Endothelial cell of umbilical vein (primary cell): ENCODE data around the gene CTDSP1. TPM values are rescaled to one million over a fixed set of nuclear protein-coding genes. Genes with fewer than 3 reads are reported as not detected.

Experiments
- BruUV-seq: library from RNA; stranded (reverse); fragments of 400-500 nt; replicated peaks from 2 replicates; lab custom pipeline; 2021; lab: Mats Ljungman, UMichigan
- CTCF ChIA-PET: fragments of 300-600, 350-600 bp; sonication (Branson Sonifier 250); formaldehyde crosslinking; loops from one replicate; lab custom pipeline; 2021; ENCODE audit warnings: antibody characterized with exemption, inconsistent platforms; lab: Charles Lee
- POLR2A ChIA-PET: fragments of 300-600, 350-600 bp; sonication (Branson Sonifier 250); formaldehyde crosslinking; loops from one replicate; lab custom pipeline; 2021; ENCODE audit warnings: antibody characterized with exemption, inconsistent platforms; lab: Charles Lee
- DNase-seq: peaks from one replicate; pipeline ENCODE4 v3.0.0-alpha.2; 2011; ENCODE audit warnings: low read depth, low spot score
- FAIRE-seq: peaks from 2 replicates; lab custom pipeline; 2011; peaks lifted over from hg19 to GRCh38; lab: Jason Lieb, UNC
- H2AFZ ChIP-seq: 2 replicates; pipeline ENCODE4 v1.6.0; 2012; ENCODE audit warnings: low read depth, low read length, control low read depth, inconsistent platforms
- H3K27ac ChIP-seq: 2 replicates; pipeline ENCODE4 v1.5.1; 2011; ENCODE audit warnings: low read depth, mild to moderate bottlenecking, control low read depth, low read length, moderate library complexity; ENCODE audit not compliant: insufficient read depth
- H3K27me3 ChIP-seq, 2 experiments: 2 replicates each; pipeline versions ENCODE4 v1.6.0 to v1.6.1; 2011; ENCODE audit warnings: low read length in 2 of 2, mixed read lengths in 1 of 2; ENCODE audit not compliant: control insufficient read depth in 2 of 2, insufficient read depth in 2 of 2
- H3K36me3 ChIP-seq, 2 experiments: 2 replicates in 1 of 2; 3 replicates in 1 of 2; pipeline ENCODE4 v1.5.1; 2011; ENCODE audit warnings: low read length in 2 of 2, mild to moderate bottlenecking in 1 of 2, moderate library complexity in 1 of 2; ENCODE audit not compliant: control insufficient read depth in 2 of 2, insufficient read depth in 2 of 2; ENCODE audit errors: extremely low read depth in 1 of 2
- H3K4me1 ChIP-seq: 3 replicates; pipeline ENCODE4 v1.5.1; 2011; ENCODE audit warnings: mild to moderate bottlenecking, low read length; ENCODE audit not compliant: control insufficient read depth, insufficient read depth; ENCODE audit errors: extremely low read depth
- H3K4me2 ChIP-seq: 2 replicates; pipeline ENCODE4 v1.6.1; 2011; ENCODE audit warnings: low read length, control low read depth, mixed read lengths; ENCODE audit not compliant: insufficient read depth
- H3K4me3 ChIP-seq, 3 experiments: fragments of 200-600 bp in 1 of 3; sonication (generic), shearing (Covaris generic) in 1 of 3; replicated peaks in 1 of 3; 2 replicates each; pipeline ENCODE4 v1.5.1; 2011 to 2016; ENCODE audit warnings: control low read depth in 3 of 3, low read length in 3 of 3, mild to moderate bottlenecking in 2 of 3, inconsistent platforms in 1 of 3, low read depth in 1 of 3, moderate library complexity in 1 of 3; ENCODE audit not compliant: insufficient read depth in 1 of 3
- H3K79me2 ChIP-seq: 2 replicates; pipeline ENCODE4 v1.6.0; 2012; ENCODE audit warnings: low read length, inconsistent platforms; ENCODE audit not compliant: control insufficient read depth, insufficient read depth
- H3K9ac ChIP-seq: replicated peaks from 2 replicates; pipeline ENCODE3; 2011; ENCODE audit warnings: low read length, control low read depth; ENCODE audit not compliant: insufficient read depth; ENCODE audit errors: extremely low read depth
- H3K9me1 ChIP-seq: replicated peaks from 3 replicates; pipeline ENCODE4 v1.6.0; 2011; ENCODE audit warnings: mild to moderate bottlenecking, low read length; ENCODE audit not compliant: control insufficient read depth, insufficient read depth; ENCODE audit errors: extremely low read depth
- H3K9me3 ChIP-seq: replicated peaks from 2 replicates; pipeline ENCODE4 v1.5.1; 2012; ENCODE audit warnings: low read length, inconsistent platforms; ENCODE audit not compliant: control insufficient read depth, insufficient read depth
- H4K20me1 ChIP-seq: replicated peaks from 2 replicates; pipeline ENCODE3; 2011; ENCODE audit warnings: mild to moderate bottlenecking, low read length; ENCODE audit not compliant: control insufficient read depth, insufficient read depth; ENCODE audit errors: extremely low read depth
- EZH2 ChIP-seq: IDR thresholded peaks from 2 replicates; pipeline ENCODE4 v1.6.1; 2012; ENCODE audit warnings: borderline replicate concordance, low read depth, mild to moderate bottlenecking, moderate library complexity, low read length, inconsistent platforms; ENCODE audit not compliant: severe bottlenecking
- FOS ChIP-seq: IDR thresholded peaks from 2 replicates; pipeline ENCODE4 v1.6.1; 2011; ENCODE audit warnings: mild to moderate bottlenecking, low read length, moderate library complexity, borderline replicate concordance; ENCODE audit not compliant: insufficient read depth
- GATA2 ChIP-seq: IDR thresholded peaks from 2 replicates; pipeline ENCODE4 v1.7.0; 2011; ENCODE audit warnings: low read depth, mild to moderate bottlenecking, moderate library complexity, mixed read lengths, low read length; ENCODE audit not compliant: insufficient read length, insufficient read depth
- JUN ChIP-seq: IDR thresholded peaks from 2 replicates; pipeline ENCODE4 v1.6.1; 2011; ENCODE audit warnings: borderline replicate concordance, low read depth; ENCODE audit not compliant: insufficient read length, insufficient read depth
- MYC ChIP-seq: IDR thresholded peaks from one replicate; pipeline ENCODE4 v1.6.1; 2011; ENCODE audit warnings: mild to moderate bottlenecking, low read depth, low read length
- POLR2A ChIP-seq: IDR thresholded peaks from 2 replicates; pipeline ENCODE4 v1.6.1; 2012; ENCODE audit warnings: low read depth, mild to moderate bottlenecking, control low read depth, low read length
- POLR2AphosphoS5 ChIP-seq: IDR thresholded peaks from 2 replicates; pipeline ENCODE4 v1.6.1; 2012; ENCODE audit warnings: low read depth, mild to moderate bottlenecking, control low read depth, low read length, moderate library complexity; ENCODE audit not compliant: insufficient read depth
- dilution Hi-C: fragments of 300-500 bp; cut with MboI; formaldehyde crosslinking; loops from one replicate; pipeline ENCODE4 v1.15.0; 2019; ENCODE audit warnings: low sequenced_read_pairs; ENCODE audit not compliant: extremely low pct_ligation_motif_present
- intact Hi-C: fragments of 100-400 bp; cut with micrococcal nuclease; formaldehyde crosslinking; loops from one replicate; pipeline ENCODE4 v1.10.0; 2022
- polyA plus RNA-seq, 4 experiments: library from polyadenylated mRNA; depleted of rRNA in 3 of 4; stranded (reverse) in 3 of 4; unstranded in 1 of 4; fragments of >200 nt; gene quantifications; 2 replicates each; pipeline versions ENCODE4 v1.2.1 to v1.2.3, GENCODE V29; 2011 to 2012; ENCODE audit warnings: missing spikeins in 1 of 4
- total RNA-seq: library from RNA; stranded (reverse); gene quantifications from 2 replicates; pipeline ENCODE4 v1.2.3, GENCODE V29; 2021
- TF ChIP-seq, protein P1 (sequence below): IDR thresholded peaks from 2 replicates; pipeline ENCODE4 v1.6.1; 2011; ENCODE audit not compliant: insufficient read depth, insufficient read length
- TF ChIP-seq, protein P2 (sequence below), 2 donors: IDR thresholded peaks; 1 replicate in 1 of 2; 2 replicates in 1 of 2; pipeline ENCODE4 v1.5.1; 2011; ENCODE audit warnings: low read length in 2 of 2, mild to moderate bottlenecking in 2 of 2, moderate library complexity in 2 of 2, control low read depth in 1 of 2, inconsistent platforms in 1 of 2, low read depth in 1 of 2; ENCODE audit not compliant: insufficient read depth in 1 of 2; ENCODE audit errors: extremely low read depth in 1 of 2

The CTDSP1 gene
- total and polyA plus RNA-seq, 2 donors (not counting 3 experiments of a cell fraction or from before 2014, with no cell fraction given) = 86.1 to 112 TPM

DNA sequence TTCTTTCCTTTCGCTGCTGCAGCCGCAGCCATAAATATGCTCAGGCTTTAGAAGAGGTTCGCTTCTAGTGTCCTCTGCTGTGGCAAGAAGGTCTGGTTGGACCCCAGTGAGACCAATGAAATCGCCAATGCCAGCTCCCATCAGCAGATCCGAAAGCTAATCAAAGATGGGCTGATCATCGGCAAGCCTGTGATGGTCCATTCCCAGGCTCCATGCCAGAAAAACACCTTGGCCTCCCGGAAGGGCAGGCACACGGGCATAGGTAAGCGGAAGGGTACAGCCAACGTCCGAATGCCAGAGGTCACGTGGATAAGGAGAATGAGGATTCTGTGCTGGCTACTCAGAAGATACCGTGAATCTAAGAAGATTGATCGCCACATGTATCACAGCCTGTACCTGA, 45.6 kb upstream of the CTDSP1 start:
- H3K9me1 ChIP-seq = no peaks in the 10 kb centered on the region
- no TSS peak for BruUV-seq
- no peaks in the 10 kb centered on the region for H4K20me1 ChIP-seq
- dilution Hi-C loops = no loop called here
- ChIA-PET CTCF (interaction anchor here (6.2 kb wide), 1 partner anchor 55 kb away, joined by 178 read pairs; no protein-coding TSS in a partner anchor), POLR2A (no interaction called here)
- H3K36me3 ChIP-seq = no peaks in the 10 kb centered on the region
- no peak overlapping the region for H2AFZ ChIP-seq
- DNase-seq = no peak
- H3K4me3 ChIP-seq = no peak overlapping the region
- no peaks in the 10 kb centered on the region for H3K9me3 ChIP-seq
- no peaks in the 10 kb centered on the region for H3K27me3 ChIP-seq
- H3K9ac ChIP-seq = no peak overlapping the region
- H3K4me1 ChIP-seq = no peaks in the 10 kb centered on the region
- no peak for FAIRE-seq
- intact Hi-C loops = no loop called here
- no peaks in the 10 kb centered on the region for H3K79me2 ChIP-seq
- H3K4me2 ChIP-seq = no peak overlapping the region
- TF ChIP-seq POLR2AphosphoS5 (no peak), GATA2 (no peak), FOS (no peak), POLR2A (no peak), MYC (no peak), JUN (no peak), EZH2 (no peak)
- TF ChIP-seq, protein P1, sequence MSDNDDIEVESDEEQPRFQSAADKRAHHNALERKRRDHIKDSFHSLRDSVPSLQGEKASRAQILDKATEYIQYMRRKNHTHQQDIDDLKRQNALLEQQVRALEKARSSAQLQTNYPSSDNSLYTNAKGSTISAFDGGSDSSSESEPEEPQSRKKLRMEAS = no peak
- TF ChIP-seq, protein P2, sequence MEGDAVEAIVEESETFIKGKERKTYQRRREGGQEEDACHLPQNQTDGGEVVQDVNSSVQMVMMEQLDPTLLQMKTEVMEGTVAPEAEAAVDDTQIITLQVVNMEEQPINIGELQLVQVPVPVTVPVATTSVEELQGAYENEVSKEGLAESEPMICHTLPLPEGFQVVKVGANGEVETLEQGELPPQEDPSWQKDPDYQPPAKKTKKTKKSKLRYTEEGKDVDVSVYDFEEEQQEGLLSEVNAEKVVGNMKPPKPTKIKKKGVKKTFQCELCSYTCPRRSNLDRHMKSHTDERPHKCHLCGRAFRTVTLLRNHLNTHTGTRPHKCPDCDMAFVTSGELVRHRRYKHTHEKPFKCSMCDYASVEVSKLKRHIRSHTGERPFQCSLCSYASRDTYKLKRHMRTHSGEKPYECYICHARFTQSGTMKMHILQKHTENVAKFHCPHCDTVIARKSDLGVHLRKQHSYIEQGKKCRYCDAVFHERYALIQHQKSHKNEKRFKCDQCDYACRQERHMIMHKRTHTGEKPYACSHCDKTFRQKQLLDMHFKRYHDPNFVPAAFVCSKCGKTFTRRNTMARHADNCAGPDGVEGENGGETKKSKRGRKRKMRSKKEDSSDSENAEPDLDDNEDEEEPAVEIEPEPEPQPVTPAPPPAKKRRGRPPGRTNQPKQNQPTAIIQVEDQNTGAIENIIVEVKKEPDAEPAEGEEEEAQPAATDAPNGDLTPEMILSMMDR (IDR thresholded peaks at IDR 0.05; ENCODE audit: extremely low read depth in 1 of 2, insufficient read depth in 1 of 2, low read depth in 1 of 2, low read length in 2 of 2) = no peak
- no peak overlapping the region for H3K27ac ChIP-seq
